Amniotic stem cell (primary cell): ENCODE data around the gene OR2A1.
"Not testable (repeated sequence)": the region's sequence is repeated elsewhere in the genome, so short reads cannot be mapped to it uniquely, and the experiment has no call there.

Source experiments
- DNase-seq: peaks from one replicate; lab custom pipeline; 2025; lab: John Stamatoyannopoulos, UW

The OR2A1 gene, protein sequence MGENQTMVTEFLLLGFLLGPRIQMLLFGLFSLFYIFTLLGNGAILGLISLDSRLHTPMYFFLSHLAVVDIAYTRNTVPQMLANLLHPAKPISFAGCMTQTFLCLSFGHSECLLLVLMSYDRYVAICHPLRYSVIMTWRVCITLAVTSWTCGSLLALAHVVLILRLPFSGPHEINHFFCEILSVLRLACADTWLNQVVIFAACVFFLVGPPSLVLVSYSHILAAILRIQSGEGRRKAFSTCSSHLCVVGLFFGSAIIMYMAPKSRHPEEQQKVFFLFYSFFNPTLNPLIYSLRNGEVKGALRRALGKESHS

DNA sequence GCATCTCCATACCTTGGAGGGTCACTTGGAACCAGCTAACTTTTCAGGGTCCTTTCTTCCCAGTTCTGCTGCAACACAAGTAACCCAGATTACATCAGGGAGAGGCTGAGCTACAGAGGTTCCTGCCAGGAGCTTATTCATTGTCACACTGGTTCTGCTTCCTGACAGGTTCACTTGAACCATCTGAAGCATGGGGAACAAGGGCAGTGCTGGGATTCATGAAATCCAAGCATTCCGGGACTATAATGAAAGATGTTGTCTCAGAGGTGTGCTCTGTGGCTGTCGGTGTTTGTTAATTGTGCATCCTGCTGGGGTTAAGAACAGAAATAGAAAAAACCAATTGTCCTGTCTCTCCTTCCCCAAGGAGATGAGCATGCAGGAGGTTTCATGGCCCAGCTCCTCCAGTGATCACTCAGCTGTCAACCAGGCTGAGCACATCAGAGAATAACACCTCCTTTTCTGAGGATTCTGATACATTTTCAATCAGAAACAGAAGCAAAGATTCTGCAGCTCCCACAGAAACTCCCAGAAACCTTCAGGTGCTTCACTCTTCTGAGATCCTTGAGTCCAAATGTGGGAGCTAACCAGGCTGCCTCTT lies at the start of gene OR2A1:
Gene OR2A1, plus strand, starts transcription at position 548 of the 598 bp plus-strand sequence. CDS start 5,706 bp downstream, outside the sequence.
- not testable (repeated sequence) for DNase-seq

DNA sequence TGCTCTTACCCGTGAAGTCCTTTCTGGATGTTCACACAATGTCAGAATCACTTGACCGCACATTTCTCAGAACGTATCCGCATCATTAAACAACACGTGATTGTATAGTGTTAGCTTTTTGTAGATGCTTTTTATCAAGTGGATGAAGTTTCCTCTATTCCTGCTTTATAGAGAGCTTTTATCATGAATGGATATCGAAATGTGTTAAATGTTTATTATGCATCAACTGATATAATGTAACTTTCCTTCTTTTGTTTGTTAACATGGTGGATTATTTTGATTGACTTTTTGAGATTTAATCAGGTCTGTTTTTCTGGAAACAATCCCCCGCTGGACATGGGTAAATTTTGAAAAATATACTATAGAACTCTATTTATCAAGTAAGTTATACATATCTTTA lies 47.5 kb upstream of the OR2A1 start, which contains the start of gene OR2A7:
Gene OR2A7, minus strand, starts transcription at position 101 of the 400 bp plus-strand sequence. CDS start 5,164 bp downstream, outside the sequence.
- DNase-seq: not testable (repeated sequence)

DNA sequence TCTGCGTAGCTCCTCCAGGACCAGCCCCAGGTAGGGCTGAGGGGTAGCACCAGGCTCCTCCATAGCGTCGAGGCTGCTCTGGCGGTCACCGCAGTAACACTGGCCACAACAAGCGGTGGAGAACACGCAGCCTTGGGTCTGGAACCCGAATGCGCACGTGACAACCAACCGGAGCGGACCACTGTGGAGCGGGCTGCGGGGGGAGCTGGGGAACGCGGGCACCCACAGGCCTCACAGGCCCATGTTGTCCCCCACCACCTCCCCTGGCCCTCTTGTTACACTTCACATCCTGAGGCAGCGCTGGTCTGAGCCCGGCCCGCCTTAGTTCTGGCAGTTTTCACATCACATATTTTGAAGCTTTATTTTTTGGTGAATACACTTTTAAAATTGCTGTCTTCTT lies 43.0 kb upstream of the OR2A1 start, which contains the start of gene CTAGE8:
Gene CTAGE8, minus strand, starts transcription at position 101 of the 400 bp plus-strand sequence. Its CDS starts 38 bp downstream, at position 63.
- not testable (repeated sequence) for DNase-seq

DNA sequence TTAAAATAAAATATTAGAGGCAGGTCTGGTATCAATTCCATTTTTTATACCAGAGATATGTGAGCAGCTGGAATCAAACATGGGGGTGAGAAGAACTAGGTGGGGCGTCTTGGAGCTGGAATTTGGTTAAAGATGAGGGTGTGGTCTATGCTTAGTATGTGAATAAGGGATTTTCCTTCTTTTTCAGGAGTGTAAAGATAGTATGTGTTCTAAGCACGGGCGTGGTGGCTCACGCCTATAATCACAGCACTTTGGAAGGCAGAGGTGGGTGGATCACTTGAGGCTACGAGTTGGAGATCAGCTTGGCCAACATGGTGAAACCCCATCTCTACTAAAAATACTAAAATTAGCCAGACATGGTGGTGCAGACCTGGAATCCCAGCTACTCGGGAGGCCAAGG lies 36.9 kb upstream of the OR2A1 start:
- DNase-seq: not testable (repeated sequence)

DNA sequence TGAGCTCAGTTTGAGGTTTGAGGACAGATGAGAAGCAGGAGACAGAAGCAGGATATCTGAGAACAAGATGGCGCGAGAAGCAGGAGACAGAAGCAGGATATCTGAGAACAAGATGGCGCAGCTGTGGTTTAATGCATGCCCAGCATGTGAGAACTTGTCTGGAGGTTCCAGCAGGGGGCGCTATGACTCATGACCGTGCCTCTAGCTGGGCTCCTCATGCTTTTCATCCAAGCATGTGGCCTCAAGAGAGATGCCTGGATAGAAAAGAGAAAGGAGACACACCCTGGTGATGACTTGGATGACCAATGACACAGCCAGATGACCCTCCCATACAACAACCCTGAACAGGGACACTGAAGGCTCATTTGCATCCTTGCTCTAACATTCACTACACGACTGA lies 32.2 kb upstream of the OR2A1 start:
- not testable (repeated sequence) for DNase-seq

DNA sequence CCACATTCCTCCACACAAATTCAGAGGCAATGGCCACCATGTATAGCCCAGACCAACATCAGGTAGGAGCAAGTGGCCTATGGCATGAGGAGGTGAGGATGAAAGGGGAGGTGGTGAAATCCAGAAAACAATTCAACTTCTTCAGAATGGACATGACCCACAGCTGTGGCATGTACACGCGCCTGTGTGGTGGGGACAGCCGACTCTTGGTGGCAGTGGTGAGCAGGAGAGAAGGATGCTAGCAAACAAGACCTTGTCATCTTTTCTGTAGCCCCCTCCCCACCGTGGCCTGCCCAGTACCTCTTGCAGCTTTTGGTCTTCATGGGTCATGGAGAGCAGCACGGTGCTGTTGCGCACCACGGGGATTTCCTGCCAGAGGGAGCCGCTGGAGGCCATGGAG lies 30.2 kb upstream of the OR2A1 start:
- not testable (repeated sequence) for DNase-seq

DNA sequence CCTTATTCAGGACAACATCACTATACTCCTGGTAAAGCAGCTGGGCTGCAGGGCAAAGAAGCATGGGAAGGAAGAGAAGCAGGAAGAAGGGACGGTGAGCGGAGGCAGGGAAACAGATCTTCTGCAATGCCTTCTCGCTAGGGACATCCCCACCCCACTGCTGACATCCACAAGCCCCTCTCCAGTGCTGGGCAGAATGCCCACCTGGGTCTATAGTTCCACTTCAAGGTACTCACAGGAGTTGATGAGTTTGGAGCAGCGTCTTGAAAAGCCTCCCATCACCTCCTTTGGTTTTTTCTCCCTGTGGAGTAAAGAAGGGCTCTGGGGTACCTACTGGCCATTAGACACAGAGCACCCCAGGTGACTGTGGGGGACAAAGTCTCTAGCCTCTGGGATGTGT lies 29.7 kb upstream of the OR2A1 start:
- DNase-seq: not testable (repeated sequence)

DNA sequence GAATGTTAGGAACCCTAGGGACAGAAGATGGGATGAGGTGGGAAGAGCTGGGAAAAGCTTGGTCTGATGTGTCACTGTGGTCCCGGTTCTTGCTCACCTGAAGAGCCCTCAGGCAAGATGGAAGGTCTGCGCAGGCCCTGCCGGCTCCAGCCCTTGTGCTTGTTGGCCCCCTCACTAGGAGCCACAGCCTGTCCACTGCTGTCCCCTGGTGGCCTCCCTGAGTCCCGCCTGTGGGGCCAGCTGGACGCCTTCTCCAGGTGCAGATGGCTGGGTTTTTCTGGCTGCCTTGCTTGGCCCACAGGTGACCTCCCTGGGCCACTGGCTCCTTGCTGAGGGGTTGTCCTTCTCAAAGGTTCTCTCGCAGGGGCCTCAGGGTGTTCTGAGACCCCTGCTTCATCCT lies 28.5 kb upstream of the OR2A1 start:
- DNase-seq: not testable (repeated sequence)

DNA sequence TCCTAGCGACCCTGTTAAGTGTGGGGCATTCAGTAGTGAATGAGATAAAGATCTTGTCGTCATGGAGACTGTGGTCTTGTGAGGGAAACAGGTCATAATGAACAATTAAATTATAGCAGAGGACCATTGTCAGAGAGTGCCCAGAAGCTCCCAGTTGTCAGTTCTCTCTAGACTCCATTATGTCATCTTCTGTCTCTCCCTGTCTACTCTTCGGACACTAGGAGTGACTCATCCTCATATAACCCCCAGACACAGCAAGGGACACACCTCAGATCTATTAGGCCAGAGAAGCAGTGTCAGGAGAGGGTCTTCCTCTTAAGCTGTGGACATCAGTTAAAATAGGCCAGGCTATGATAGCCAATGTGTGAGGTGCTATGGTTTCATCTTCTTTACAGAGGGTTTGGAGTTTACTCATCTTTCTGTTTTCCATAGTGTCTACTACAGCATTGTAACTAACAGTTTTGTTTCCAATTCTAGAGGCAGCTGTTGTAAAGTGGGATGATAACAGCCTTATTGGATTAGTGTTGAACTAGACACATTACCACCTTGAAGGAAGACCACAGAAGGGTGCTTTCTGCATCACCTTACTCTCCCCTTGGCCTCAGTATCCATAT lies 24.9 kb upstream of the OR2A1 start:
- not testable (repeated sequence) for DNase-seq

DNA sequence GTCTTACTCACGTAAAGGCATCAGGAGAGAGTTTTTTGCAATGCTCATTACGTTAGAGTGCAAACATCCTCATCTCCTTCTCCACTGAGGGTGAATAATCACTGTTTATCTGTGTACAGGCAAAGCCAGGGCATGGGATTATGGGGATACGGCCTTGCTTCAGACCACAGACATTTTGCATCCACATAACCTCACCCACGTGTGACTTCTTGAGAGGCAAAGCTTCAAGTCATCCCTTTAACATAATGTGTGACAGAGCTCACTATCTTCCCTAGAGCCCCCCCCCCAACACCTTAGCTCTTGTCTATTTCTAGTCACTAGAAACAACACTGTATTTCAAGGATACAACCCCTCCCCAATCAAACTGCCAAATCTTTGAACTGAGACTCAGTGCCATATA lies 20.6 kb upstream of the OR2A1 start:
- DNase-seq: not testable (repeated sequence)

DNA sequence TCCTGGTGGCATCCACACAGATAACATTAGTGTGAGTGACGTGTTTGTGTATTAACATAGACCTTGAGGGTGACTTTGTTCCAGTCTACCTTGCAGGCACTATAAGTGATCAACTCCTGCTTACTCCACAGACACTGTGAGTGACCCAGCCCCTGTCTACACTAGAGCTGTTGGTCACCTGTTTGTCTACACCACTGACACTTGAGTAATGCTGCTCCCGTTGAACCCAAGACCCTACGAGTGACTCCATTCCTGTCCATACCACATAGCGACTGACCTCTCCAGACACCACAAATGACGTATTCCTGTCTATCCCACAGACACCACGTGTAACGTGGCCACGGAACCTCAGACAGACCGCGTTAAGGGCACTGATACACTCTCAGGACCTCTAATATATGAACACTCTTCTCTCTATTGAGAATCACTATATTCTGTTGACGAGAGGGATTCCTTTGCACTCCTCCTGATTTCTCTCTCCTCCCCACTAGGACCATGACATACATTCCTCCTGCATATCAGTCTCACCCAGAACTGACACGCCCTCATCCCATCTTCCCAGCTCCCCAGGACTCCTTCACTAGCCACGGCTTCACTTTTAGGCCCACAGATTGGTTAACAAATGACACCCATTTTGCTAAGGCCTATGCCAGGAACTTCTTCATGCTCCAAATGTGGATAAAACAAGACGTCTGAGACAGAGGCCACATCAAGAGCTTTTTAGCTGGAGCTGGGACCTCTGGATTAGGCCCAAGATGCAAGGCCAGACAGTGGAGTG lies 19.6 kb upstream of the OR2A1 start:
- not testable (repeated sequence) for DNase-seq

DNA sequence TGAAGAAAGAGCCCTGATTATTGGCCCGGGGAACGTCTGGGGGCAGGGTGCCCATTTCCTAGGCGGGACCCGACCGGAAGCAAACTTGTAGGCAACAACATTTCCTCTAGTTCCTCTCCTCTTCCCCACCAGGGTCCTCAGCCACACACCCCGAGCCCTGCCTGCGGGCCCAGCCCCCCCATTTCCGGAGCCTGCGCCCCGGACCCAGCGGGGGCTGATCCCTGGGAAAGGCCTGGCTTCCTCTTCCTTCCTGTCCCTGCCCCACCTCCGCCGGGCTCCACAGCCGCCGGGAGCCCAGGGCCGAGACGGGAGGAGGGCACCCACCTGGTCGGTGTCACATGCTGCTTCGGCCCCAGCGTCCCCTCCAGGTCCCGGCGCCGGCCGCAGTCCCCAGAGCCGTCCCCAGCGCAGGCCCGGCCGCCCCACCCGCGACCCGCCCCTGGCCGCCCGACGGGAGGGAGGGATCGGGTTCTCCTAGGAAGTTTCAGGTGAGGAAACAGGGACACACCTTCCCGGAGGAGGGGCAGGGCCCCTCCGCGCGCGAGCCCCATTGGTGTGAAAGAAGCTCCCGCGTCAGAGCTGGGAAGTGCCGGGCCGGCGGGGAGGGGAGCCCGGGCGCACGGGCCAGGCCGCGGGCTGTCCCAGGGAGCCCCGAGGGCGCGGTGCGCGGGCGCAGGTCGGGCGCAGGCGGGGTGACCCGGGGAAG lies 18.3 kb upstream of the OR2A1 start:
- not testable (repeated sequence) for DNase-seq

DNA sequence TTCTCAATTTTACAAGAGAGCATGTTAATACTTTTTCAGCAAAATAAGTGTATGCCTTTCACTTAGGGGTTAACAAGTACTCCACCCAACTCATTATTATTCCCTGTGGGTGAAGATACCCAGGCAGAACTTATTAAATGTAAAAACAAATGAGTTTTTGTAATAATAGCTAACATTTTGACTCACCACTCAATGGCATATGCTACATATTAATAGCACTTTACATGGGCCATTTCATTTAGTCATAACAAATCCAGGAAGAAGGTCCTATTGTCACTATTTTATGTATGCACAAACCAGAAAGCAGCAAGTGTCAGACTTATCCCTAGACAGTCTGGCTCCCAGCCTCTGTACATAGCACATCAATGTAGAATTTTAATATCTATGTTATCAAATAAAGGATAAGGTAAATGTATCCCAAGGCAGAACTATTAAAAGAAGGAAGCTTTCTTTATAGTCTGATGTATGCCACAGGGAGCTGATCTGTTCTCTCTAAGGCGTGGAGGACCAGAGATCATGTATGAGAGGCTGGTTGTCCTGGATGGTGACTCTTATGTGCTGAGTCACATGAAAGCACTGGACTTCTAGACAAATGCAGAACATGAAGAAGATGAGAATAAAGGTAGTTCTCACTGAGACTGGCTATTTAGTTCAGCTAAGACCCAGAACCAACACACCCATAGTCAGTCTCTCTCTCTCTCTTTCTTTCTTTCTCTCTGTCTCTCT lies 9.5 kb upstream of the OR2A1 start:
- DNase-seq: not testable (repeated sequence)

DNA sequence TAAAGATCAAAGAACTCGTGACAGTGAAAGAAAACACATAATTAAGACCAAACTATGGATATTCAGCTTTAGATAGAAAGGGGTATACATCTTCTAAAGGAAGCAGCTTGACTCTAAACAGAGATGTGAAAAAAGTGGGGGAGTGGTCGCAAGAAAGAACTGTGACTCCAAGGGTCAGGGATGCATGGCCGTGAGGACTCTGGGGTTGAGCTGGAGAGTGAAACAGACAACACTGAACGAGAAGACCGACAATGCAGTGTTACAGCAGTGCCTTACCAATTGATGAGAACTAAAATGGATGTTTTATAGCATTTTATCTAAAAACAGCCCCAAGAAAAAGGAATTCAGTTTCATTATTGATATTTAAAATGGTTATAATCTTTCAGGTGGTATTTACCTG lies 8.6 kb upstream of the OR2A1 start:
- not testable (repeated sequence) for DNase-seq

DNA sequence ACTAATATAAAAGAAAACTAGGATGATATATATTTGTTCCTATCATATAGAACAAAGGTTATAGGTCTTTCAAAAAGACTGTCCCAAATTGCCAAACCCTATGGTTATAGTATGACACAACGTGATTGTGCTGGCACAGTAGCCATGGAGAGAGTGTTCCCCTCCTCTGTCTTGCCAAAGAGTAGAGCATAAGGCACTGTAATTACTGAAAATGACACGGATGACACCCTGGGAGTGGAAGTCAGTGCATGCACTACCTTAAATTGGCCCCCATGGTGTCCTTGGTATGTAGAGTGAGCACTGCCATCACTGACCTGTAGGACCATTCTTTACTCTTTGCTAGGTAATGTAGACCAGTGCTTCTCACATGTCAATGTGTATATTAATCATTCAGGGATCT lies 7.1 kb upstream of the OR2A1 start:
- not testable (repeated sequence) for DNase-seq

DNA sequence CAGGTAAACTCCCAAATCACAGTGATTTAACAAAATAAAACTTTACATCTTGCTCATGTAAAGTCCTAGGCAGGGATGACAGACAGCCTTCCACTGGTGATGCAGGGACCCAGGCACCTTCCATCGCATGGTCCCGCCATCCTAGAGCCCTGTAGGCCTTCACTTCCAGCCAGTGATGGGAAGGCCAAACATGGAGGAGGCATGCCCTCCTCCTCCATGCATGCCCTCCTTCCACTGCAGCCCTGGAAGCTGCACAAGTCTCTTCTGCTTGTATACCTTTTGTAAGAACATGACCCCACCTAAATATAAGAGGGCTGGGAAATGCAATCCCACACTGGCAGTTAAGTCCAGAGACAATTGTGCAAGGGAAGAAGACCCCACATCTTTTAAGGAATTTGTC lies 2.5 kb upstream of the OR2A1 start:
- not testable (repeated sequence) for DNase-seq

DNA sequence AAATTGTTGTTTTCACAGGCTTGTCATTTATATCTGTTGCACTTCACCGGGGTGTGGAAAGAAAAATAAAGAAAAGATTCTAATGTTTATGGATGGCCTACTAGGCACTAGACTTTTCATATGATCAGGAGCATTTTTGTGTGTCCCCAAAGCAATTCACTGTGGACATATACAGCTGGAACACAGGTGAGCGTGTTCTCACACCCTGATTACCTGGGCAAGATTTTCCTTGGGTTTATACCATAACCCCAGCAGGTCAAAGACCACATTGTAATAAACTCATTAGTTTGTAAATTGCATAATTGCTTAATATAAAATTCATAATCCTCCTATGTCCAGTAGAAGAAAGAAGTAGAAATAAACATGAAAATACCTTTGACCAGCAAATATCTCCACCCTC lies 1.0 kb upstream of the OR2A1 start:
- DNase-seq: not testable (repeated sequence)

DNA sequence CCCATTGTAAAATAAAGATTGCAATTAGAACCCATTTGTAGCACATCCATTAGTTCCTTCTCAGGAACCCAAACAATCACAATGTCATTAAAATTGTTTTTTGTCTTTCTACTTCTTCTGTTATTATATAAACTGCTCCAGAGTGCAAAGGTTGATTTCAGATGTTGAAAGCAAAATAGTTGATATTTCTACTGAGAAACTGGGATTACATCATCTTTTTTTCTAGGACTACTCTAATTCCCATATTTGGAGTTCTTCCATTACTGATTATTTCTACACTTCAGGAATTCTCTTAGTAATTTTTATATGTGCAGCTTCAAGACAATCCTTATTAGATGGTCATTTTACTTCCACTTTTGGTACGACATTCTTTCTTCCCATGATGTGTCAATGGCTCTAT lies 5.3 kb downstream of the OR2A1 start:
- not testable (repeated sequence) for DNase-seq

DNA sequence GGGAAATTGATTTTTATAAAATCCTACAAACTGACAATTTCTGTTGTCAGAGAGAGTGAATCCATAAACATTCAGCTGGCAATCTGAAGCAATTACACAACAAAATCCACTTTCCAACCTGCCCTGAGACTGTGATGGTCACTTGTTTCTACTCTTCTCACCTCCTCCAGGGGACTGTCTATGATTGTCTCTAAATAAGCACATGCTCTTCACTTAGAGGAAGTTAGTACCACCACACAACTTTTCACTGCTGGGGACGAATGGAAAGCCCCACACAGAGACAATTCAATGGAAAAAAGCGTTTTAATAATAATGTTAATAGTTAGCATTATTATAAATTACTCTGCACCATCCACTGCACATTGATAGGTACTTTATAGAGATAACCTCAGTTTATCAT lies 7.3 kb downstream of the OR2A1 start:
- DNase-seq: not testable (repeated sequence)

DNA sequence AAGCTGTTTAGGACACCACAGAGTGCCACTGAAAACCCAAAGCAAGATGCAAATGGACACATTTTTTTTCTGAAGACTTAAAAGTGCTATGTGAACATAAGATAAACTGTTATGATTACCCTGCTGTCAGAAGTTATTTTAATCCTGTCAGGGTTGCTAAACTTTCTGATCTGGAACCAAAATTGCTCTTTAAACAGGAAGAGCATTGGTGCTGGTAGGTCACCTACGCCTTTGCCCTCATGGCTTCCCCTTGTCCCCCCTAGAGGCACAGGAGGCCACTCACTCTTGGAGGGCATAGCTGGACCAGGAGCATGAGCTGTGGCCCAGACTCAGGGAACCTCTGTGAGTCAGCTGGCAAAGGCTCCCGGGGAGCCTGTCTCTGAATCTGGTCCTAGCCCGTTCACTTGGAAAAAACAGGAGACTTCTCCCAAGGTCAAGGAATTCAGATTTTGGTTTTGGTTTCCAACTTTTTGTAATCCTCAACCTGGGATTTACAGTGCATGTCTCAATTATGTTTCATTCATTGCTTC lies 9.5 kb downstream of the OR2A1 start:
- not testable (repeated sequence) for DNase-seq
